GM18520 (cell line): ENCODE results near the gene PPM1A.
A peak's percentile ranks its signal among the peaks of the same experiment; 100 is the strongest.
"Not testable (repeated sequence)": the region's sequence is repeated elsewhere in the genome, so short reads cannot be mapped to it uniquely, and the experiment has no call there.

Experiments used
- ATAC-seq: cut with Tn5 transposase; IDR thresholded peaks from one replicate; pipeline ENCODE4 v1.9.1; 2021; ENCODE audit not compliant: unreplicated experiment

PPM1A gene

DNA sequence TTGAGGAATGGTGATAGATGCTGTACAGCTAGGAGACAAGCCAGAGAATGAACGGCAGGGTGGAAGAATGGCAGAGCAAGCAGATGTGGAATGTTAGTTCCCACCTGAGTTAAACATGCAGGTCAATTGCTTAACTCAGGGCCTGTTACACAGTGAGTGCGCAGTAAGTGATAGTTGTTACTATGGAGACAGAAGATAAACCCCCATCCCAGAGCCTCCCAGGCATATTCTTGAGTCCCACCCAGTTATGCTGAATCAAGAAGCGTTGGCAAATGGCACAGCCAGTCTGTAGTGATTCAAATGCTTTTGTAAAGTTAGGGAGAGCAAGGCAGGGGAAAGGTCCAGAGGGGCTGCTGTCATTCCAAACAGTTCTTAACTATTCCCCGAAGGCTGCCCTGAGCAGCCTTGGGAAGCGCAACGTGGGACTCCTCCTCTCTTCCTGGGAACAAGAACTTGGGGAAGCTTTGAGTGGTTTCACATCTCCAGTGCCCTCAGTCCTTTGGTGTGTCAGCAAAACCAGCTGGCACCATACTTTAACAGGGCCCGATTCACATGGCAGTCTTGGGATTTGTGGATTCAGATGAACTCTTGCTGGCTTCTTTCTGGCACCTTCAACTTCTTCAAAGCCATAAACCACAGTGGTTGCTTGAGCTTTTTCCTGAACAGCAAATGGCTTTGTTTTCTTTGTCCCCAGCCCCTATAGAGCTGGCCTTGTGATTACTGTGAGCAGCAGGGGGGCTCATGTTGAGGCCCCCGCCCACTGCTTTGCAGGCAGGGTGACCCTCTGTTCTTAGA, 66.4 kb downstream of the PPM1A start:
- no peak for ATAC-seq

DNA sequence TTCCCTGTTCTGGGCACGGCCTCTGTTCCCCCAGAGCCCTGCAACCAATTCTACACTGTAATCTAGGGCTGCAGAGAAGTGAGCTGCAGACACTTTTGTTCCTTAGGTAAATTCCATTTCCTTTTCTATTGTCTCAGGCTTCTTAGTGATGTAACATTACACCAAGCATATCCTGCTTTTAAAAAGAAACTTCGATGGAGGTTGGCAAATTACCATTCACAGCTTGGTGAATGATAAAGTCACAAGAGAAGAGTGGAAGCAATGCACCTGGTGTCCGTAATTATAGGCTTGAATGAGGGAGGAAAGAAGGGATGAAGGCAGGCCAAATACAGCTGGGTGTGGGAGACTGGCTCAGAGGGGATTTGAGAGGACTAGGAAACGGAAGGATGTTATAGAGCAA, 68.6 kb downstream of the PPM1A start:
- ATAC-seq = no peak

DNA sequence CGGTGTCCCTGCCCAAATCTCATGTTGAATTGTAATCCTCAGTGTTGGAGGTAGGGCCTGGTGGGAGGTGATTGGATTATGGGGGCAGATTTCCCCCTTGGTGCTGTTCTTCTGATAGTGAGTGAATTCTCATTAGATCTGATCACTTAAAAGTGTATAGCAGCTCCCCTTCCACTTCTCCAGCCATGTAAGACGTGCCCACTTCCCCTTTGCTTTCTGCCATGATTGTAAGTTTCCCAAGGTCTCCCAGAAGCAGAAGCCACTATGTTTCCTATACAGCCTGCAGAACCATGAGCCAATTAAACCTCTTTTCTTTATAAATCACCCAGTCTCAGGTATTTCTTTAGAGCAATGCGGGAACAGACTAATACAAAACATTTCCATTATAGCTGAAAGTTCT, 71.8 kb downstream of the PPM1A start:
- not testable (repeated sequence) for ATAC-seq

DNA sequence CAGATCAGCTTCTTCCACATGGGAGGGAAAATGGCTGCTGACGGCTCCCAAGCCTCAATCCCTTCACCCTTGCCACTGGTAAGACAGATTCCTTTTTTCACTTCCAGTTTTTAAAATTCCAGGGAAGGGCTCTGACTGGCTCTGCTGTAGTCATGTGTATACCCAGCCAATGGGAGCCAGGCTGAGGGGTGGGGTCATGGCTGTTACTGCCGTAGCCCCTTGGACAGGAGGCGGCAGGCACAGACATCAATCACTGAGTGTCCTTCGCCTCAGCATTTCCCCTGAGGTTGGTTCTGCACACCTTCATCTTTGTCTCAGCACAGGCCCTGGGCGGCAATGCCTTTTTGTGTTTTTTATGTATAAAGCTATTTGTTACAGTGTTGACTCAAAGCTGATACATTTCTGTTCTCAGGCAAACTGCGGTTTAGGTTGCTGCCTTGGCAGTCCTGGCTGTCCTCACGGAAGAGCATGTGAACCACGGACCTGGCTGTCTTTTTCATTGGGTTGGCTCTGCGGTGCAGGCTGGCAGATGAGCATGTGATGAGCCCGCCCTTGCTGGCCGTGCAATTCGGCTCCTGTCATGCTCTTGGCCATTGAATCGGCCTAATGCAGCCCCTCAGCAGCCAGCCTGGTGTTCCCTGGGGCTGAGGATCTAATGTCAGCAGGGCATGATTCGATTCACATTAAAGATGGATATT, 74.3 kb downstream of the PPM1A start:
- ATAC-seq = no peak

DNA sequence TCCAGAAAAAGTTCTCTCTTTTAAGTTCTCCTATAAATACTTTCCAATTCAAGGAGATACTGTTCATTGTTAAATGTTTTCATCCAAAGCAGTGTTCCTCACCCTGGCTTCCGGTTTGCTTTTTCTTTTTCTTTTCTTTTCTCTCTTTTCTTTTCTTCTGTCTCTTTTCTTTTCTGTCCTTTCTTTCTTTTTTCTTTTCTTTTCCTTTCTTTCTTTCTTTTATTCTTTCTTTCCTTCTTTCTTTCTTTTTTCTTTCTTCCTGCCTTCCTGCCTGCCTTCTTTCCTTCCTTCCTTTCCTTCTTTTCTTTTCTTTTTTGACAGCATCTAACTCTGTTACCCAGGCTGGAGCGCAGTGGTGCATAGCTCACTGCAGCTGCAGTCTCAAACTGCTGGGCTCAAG, 75.8 kb downstream of the PPM1A start:
- no peak for ATAC-seq

DNA sequence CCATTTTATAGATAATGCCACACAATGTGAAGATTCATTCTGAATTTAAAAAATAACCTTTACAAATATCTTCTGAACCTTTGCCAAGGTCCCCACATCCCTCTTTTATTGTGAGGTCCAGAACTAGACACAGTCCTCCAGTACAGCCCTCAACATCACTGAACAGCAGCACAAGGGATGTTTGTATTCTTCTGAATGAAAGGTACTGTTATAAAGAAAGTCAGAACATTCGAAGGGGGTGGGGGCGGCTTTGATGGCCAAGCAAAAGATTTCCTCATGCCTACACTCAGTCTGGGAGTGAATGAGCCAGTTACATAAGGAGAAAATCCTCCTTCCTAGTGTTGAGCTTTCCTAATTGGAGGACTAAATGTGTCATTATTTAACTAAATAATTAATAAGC, 77.3 kb downstream of the PPM1A start:
- ATAC-seq = no peak

DNA sequence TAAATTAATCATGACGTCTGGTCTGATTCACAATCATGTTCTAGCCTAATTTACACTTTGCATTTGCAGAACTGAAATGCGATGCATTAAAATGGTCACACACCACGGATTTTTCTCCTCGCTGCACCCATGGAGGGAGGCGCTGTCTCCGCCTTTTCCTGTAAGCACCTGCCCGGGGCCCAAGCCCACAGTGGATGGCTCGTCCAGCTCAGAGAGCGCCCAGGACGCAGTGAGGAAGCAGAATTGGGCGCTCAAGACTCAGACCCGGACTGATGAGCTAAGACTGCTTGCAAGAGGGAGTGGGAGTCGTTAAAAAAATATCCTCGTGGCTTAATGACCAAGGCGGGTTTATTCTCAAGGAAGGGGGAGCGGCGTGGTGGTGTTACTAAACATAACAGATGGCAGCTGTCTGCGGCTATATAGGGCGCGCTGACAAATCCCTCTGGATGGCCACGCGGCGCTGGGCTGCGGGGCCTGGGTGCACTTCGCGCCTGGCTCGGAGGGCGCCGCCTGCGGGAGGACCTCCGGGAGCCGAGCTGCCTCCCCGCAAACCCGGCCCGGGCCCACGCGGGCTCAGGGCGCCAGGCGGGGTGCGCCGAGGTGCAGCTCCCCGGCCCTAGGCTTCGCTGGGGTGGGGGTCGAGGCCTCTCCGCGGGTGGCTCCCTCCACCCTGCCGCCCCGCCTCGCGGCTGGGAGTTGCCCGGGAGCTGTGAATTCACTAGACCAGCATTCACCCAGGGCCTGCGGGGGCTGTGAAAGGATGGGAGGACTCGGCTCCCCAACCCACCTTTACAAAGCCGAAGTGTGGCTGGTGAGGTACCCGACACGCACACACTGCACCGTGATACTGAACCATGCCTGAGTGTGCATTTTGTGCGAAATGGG, 78.7 kb downstream of the PPM1A start:
- peak; percentile 31 for ATAC-seq

DNA sequence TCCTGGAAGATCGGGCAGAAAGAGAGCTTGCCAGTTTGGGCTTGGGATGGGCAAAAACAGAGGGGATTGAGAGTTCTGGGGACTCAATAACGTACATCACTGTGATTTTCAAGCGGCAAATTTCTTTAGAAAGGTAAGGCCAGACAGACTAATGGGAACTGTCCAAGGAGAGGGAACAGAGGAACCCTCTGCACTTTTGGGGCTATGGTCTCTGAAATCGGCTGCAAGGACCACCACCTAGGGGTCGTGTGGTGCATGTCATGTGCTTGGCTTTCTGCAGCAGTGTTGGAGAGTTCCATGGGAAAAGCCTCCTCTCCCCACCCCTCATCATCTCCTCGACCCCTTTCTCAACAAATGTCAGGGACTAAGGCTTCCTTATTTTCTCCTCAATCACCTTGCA, 79.6 kb downstream of the PPM1A start:
- ATAC-seq = no peak

DNA sequence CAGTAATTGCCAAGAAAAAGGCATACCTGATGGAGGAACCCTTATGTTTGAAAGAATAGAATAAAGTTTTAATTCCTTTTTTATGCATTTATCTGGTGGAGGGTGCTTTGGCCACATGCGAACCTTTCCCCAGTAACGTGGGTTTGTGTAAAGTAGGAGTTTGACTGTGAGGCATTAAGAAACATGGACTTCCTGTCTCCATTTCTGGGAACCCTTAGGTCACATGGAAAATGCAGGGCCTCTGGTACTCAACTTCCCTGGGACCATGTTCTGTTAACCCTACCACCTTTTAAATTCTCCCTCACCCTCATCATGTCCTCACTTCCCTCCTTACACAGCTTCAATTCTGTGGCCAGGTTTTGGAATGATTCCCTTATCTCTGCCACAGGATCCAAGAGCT, 80.3 kb downstream of the PPM1A start:
- no peak for ATAC-seq

DNA sequence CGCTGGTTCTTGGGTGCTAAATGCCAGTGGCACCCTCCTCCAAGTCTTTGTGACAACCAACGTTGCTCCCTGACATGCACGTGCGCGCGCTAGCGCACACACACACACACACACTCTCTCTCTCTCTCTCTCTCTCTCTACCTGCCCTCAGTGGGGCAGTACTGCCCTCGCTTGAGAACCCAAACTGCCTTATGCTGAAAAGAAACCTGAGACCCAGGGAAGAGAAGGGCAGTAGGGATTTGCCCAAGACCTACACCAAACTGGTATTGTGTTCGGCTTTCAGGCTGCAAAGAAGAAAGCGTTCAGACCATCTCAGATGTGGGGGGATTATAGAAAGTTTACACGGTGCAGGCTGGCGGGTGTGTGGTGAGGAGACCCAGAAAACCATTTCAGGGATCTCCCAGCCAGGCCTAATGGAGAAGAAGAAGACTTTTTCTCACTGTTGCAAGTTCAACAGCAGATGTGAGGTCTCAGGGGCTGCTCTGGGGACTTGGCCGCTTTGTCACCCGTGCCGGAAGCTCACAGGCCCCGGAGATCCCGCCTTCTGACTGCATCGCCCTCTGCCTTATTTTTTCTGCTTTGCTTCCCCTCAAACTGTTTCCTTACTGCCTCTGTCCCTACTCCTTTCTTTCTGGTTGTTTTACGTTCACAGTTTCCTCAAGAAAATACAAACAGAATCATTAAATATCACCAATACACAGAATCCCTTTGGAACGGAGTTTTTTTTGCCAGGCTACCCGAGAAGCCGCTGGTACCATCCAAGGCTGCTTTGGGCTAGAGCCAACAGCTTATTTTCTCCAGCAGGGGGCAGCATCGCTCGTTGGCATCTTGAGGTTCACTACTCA, 82.4 kb downstream of the PPM1A start:
- ATAC-seq = peak; percentile 45

DNA sequence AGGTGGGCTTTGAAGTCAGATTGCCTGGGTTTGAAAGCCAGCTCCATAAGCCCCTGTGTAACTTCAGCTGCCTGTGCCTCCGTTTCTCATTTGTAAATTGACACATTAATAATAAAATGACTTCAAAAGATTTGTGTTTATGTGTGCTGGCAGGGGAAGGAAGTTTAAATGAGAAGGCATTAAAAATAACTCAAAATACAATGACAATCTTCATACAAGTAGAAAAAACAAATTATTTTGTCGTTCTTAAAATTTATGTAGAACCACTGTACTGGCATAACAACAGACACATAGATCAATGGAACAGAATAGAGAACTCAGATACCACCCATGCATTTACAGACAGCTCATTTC, 83.0 kb downstream of the PPM1A start:
- no peak for ATAC-seq

DNA sequence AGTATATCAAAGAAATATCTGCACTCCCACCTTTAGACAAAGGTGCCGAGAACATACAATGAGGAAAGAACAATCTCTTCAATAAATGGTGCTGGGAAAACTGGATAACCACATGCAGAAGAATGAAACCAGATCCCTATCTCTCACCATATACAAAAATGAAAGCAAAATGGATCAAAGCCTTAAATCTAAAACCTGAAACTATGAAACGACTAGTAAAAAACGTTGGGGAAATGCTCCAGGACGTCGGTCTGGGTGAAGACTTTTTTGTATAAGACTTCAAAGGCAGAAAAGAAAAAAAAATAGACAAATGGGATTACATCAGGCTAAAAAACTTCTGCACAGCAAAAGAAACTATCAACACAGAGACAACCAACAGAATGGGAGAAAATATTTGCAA, 83.8 kb downstream of the PPM1A start:
- no peak for ATAC-seq

DNA sequence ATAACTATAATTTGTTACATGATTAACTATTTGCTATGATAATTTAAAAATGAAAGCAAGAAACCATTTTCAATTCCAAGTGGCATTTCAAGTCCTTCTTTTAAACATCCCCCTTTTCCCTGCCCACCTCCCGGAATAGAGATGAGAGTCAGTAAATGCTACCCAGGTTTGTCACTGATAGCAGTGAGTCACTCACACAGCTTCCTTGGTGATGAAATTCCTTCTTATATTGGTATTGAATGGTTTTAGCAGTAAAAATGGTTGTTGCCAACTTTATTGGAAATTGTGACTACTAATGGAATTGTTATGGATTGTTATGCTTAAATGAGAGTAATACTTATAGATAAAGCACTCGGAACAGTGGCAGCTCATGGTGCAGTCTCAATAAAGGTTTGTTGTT, 90.5 kb downstream of the PPM1A start:
- no peak for ATAC-seq

DNA sequence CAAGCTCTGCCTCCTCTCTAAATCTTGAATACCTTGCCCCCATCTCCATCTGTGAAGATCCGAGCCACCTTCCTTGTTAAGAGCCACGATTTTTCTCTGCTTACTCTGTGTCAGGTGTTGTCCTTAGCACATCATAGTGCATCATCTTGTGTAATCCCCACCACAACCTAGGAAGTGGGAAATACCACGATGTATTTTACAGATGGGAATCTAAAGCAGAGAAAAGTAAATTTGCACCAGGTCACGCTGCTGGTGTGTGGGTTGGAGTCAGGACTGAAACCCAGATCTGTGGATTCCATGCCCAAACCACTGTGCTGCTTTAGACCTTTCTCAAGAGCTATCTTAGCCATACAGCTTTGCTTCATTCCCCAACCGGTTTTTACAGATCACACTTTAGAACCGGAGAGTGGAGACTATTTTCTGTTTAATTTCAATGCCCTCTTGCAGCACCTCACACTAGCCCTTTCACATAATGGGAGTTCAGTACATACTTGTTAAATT, 94.6 kb downstream of the PPM1A start:
- no peak for ATAC-seq

DNA sequence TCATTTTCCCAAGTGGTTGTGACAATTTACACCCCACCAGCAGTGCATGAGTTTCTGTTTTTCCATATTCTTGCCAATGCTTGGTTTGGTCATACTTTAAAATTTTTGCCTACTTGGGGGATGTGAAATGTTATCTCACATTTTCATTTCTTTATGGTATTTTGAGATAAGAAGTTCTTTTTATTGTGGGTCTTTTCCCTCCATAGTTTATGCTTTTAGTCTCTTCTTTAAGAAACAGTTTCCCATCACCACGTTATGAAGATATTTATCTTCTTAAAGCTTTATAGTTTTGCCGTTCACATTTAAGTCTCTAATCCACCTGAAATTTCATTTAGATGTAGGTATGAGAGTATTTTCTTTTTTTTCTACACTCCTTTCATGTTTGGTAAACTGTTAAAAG, 95.7 kb downstream of the PPM1A start:
- ATAC-seq = no peak

DNA sequence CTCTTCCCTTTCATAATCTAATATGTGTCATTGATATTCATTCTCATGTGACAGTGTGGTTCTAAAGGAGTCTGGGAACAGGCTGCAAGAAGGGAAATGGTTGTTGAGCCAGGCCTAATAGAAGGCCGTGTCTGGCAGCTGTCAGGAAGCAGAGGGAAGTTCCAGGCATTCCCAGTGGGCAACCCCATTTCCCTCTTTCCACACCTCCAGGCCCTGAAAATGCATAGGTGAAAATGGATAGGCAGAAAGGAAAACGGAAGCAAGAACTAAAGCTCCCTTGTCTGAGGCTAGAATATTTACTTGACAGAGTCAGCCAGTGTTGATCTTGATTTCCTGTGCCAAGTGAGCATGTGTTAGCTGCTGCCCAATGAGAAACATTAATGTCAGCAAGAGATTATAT, 97.7 kb downstream of the PPM1A start:
- ATAC-seq = no peak

DNA sequence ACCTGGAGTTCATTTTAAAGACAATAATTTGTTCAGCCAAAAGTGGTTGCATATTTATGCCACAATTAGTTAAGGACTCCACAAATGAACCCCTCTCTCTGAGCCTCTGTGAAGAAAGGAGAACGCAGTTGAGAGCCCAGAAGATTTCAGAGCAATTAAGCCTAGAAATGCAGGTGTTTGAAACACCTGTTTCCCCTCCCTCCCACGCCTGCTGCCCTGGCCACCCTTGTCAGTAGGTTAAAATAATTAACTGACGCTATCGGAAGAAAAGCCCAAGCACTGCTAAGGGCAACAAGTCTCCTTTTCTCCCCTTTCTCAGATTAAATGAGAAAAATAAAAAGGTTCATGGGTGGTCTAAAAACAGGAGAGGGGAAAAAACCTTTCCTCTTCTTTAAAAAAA, 99.2 kb downstream of the PPM1A start:
- no peak for ATAC-seq
